Mesothelial cell of epicardium (in vitro differentiated cells): ENCODE data around the gene C11orf52. TPM values are rescaled to one million over a fixed set of nuclear protein-coding genes. Genes with fewer than 3 reads are reported as not detected.

Source experiments
- DNase-seq, 2 experiments: peaks; one replicate each; pipeline ENCODE4 v3.0.0; 2021; ENCODE audit warnings: low spot score in 2 of 2; ENCODE audit not compliant: unreplicated experiment in 2 of 2
- H3K27ac Mint-ChIP-seq: 2 replicates; pipeline ENCODE4 v1.8.0; 2021; ENCODE audit warnings: mixed read lengths
- H3K27me3 Mint-ChIP-seq: 2 replicates; pipeline ENCODE4 v1.8.0; 2021; ENCODE audit warnings: low read depth, mixed read lengths
- H3K36me3 Mint-ChIP-seq: 2 replicates; pipeline ENCODE4 v1.8.0; 2021; ENCODE audit warnings: mixed read lengths
- H3K4me1 Mint-ChIP-seq: 2 replicates; pipeline ENCODE4 v1.8.0; 2021; ENCODE audit warnings: mixed read lengths
- H3K4me3 Mint-ChIP-seq: 2 replicates; pipeline ENCODE4 v1.8.0; 2021; ENCODE audit warnings: mild to moderate bottlenecking, moderate library complexity, mixed read lengths
- H3K9me3 Mint-ChIP-seq: 2 replicates; pipeline ENCODE4 v1.8.0; 2021; ENCODE audit warnings: mixed read lengths
- CTCF ChIP-seq: fragments of 200-600 bp; sonication (generic); IDR thresholded peaks from one replicate; pipeline ENCODE4 v1.5.0; 2021; ENCODE audit warnings: antibody characterized with exemption; ENCODE audit not compliant: unreplicated experiment
- total RNA-seq: library from RNA; stranded (reverse); gene quantifications from 3 replicates; pipeline ENCODE4 v1.2.1, GENCODE V29; 2021

C11orf52 gene
- total RNA-seq, 1 donor from 2014 or later = 7.9 TPM

GRCh38 chr11:111960916-111961315 lies 42.2 kb downstream of the C11orf52 start:
- Mint-ChIP-seq H3K4me1 (peaks cover 6% of the 10 kb centered on the region), H3K27me3 (no peaks in the 10 kb centered on the region), H3K4me3 (no peak overlapping the region), H3K36me3 (peaks cover 8% of the 10 kb centered on the region), H3K9me3 (no peaks in the 10 kb centered on the region), H3K27ac (no peak overlapping the region)
- TF ChIP-seq CTCF = no peak
- DNase-seq = no peak

- H3K36me3 Mint-ChIP-seq = peaks cover 9% of the 10 kb centered on the region
- DNase-seq = no peak
- H3K4me1 Mint-ChIP-seq = peaks cover 6% of the 10 kb centered on the region
- no peak overlapping the region for H3K27ac Mint-ChIP-seq
- no peak for TF ChIP-seq CTCF
- H3K4me3 Mint-ChIP-seq = no peak overlapping the region
- no peaks in the 10 kb centered on the region for H3K9me3 Mint-ChIP-seq
- no peaks in the 10 kb centered on the region for H3K27me3 Mint-ChIP-seq
These were observed 42.9 kb downstream of the C11orf52 start for GRCh38 chr11:111961389-111962300.

GRCh38 chr11:111963931-111964340 lies 45.2 kb downstream of the C11orf52 start:
- no peak overlapping the region for H3K4me3 Mint-ChIP-seq
- peaks cover 10% of the 10 kb centered on the region for H3K36me3 Mint-ChIP-seq
- no peak for DNase-seq
- H3K9me3 Mint-ChIP-seq = no peaks in the 10 kb centered on the region
- no peaks in the 10 kb centered on the region for H3K27me3 Mint-ChIP-seq
- TF ChIP-seq CTCF = no peak
- H3K27ac Mint-ChIP-seq = no peak overlapping the region
- peaks cover 6% of the 10 kb centered on the region for H3K4me1 Mint-ChIP-seq

GRCh38 chr11:111966678-111967077 lies 48.0 kb downstream of the C11orf52 start:
- H3K27ac Mint-ChIP-seq = no peak overlapping the region
- no peak overlapping the region for H3K4me3 Mint-ChIP-seq
- no peak for TF ChIP-seq CTCF
- peaks cover 27% of the 10 kb centered on the region for H3K36me3 Mint-ChIP-seq
- no peak for DNase-seq
- no peaks in the 10 kb centered on the region for H3K27me3 Mint-ChIP-seq
- no peaks in the 10 kb centered on the region for H3K4me1 Mint-ChIP-seq
- no peaks in the 10 kb centered on the region for H3K9me3 Mint-ChIP-seq

GRCh38 chr11:111967649-111968048 lies 48.9 kb downstream of the C11orf52 start:
- Mint-ChIP-seq H3K36me3 (peaks cover 27% of the 10 kb centered on the region), H3K9me3 (no peaks in the 10 kb centered on the region), H3K4me1 (no peaks in the 10 kb centered on the region), H3K27ac (no peak overlapping the region), H3K27me3 (no peaks in the 10 kb centered on the region), H3K4me3 (no peak overlapping the region)
- no peak for DNase-seq
- TF ChIP-seq CTCF = no peak
